H54 (cell line): ENCODE data around the gene TBC1D10A.

Experiments
- DNase-seq: peaks from one replicate; pipeline ENCODE4 v3.0.0; 2011; ENCODE audit warnings: low spot score, mixed read lengths; ENCODE audit not compliant: insufficient read length
- FAIRE-seq: peaks from 3 replicates; lab custom pipeline; 2011; peaks lifted over from hg19 to GRCh38; lab: Jason Lieb, UNC
- POLR2A ChIP-seq: IDR thresholded peaks from 2 replicates; pipeline ENCODE4 v1.6.1; 2011; ENCODE audit warnings: low read depth, mild to moderate bottlenecking, low read length

The TBC1D10A gene

GRCh38 chr22:30285176-30285845 lies 41.4 kb downstream of the TBC1D10A start:
- FAIRE-seq (no peak), DNase-seq (no peak)
- TF ChIP-seq POLR2A: no peak

DNA sequence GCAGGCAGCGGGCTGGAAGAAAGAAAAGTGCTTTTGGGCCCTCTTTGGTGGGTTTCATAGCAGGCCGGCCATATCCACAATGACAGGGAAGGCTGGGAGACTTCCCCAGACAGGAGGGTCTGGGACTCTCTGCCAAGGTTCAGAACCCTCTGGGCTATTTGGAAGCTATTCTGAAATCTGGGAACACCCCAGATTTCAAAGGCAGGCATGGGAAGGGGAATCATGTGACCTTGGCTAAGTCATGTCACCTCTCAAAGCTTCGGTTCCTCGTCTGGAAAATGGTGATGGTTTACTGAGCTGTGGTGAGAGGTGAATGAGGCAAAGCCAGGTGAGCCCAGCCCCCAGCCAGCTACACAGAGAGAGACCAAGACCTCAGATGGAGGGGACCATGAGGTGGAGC lies 42.1 kb downstream of the TBC1D10A start:
- TF ChIP-seq POLR2A: no peak
- FAIRE-seq: no peak

DNA sequence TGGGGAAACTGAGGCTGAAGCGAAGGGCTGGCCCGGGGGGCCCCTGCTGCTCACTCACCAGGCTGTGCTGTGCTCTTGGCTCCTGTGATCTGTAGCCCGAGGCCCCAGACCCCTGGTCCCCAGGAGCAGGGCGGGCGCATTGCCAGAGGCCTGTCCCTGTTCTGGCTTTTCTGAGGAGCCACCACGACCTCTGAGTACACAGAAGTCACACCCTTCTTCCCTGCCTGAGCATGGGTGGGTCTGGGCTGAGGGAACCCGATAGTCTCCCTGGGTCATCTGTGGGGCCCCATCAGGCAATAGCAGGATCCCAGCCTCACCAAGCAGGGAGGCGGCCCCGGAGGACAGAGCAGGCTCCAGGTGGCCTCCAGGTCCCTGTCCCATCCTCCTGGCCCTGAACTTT lies 42.6 kb downstream of the TBC1D10A start:
- TF ChIP-seq POLR2A: no peak
- no peak for FAIRE-seq
- no peak for DNase-seq

More for the DNA sequence above, 42.1 kb downstream of the TBC1D10A start:
- no peak for DNase-seq

GRCh38 chr22:30283342-30283741 lies 43.4 kb downstream of the TBC1D10A start:
- DNase-seq (no peak), FAIRE-seq (no peak)
- no peak for TF ChIP-seq POLR2A

DNA sequence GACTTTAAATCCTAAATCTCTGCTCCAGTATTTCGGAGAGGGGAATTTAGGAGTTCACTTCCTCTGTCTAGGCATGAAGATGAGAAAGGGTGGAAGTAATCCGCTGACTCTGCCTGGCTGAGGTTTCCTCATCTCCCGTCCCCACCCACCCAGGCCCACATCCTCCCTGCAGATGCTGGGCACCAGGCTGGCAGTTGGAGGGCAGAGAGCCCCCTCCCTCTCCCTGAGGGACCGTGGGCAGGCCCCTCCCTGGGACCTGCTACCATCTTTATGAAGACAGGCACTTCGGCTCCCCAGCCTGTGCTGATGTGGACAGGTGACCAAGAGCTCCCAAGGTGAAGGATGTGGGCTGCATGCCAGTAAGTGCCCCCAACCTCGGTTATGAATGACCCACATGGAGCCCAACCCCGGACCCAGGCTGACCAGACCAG lies 44.1 kb downstream of the TBC1D10A start:
- no peak for DNase-seq
- no peak for TF ChIP-seq POLR2A
- no peak for FAIRE-seq

GRCh38 chr22:30280505-30280904 lies 46.2 kb downstream of the TBC1D10A start:
- DNase-seq (no peak), FAIRE-seq (no peak)
- no peak for TF ChIP-seq POLR2A

GRCh38 chr22:30279932-30280331 lies 46.8 kb downstream of the TBC1D10A start:
- no peak for TF ChIP-seq POLR2A
- FAIRE-seq: no peak

GRCh38 chr22:30279046-30279788 lies 47.5 kb downstream of the TBC1D10A start:
- DNase-seq (no peak), FAIRE-seq (no peak)
- TF ChIP-seq POLR2A: no peak

More at GRCh38 chr22:30279932-30280331, 46.8 kb downstream of the TBC1D10A start:
- DNase-seq: no peak

- DNase-seq (no peak), FAIRE-seq (no peak)
- TF ChIP-seq POLR2A: no peak
Measured at GRCh38 chr22:30277547-30278344, 49.0 kb downstream of the TBC1D10A start.

GRCh38 chr22:30276039-30276438 lies 50.7 kb downstream of the TBC1D10A start:
- TF ChIP-seq POLR2A: no peak
- DNase-seq: no peak
- no peak for FAIRE-seq

GRCh38 chr22:30275625-30276024 lies 51.1 kb downstream of the TBC1D10A start:
- FAIRE-seq: no peak
- DNase-seq: no peak
- TF ChIP-seq POLR2A: no peak

GRCh38 chr22:30274437-30274812 lies 52.3 kb downstream of the TBC1D10A start:
- DNase-seq (no peak), FAIRE-seq (no peak)
- TF ChIP-seq POLR2A: no peak

DNA sequence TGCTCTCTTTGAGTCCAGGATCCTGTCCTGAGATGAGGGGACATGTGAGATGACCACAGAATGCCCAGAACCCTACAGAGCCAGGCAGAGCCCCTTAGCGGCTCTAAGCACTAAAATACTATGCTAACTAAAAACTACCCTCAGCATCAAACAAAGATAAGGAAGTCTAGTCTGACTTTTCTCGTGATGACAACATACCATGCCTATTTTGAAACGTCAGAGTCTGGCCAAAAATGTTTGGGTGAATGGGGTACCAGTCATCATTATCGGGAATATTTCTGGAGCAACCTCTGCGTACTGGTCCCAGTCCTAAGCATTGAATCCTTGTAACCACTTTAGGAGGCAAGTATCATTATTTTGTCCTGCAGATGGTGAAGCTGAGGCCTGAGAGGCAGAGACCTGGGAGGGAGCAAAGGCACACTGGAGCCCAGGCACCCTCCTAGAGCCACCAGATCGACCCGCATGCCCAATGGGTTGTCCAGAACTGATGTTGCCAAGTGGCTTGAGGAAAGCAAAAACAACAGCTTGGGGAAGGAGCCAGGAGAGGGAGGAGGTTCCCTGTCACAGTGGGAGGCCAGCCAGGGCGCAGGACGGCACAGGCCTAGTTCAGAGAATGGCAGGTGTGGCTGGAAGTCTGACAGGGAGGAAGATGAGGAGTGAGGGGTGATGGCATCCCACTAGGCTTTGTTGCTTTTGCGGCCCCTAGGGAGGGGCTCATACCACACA lies 52.9 kb downstream of the TBC1D10A start:
- no peak for DNase-seq
- no peak for FAIRE-seq

More for the DNA sequence above, 52.9 kb downstream of the TBC1D10A start:
- TF ChIP-seq POLR2A: no peak
